Measurements from ENCODE around the gene PPP4R4. TPM values are rescaled to one million over a fixed set of nuclear protein-coding genes. Genes with fewer than 3 reads are reported as not detected.

PPP4R4 gene
- total RNA-seq, 4 donors from 2014 or later = 0.25 to 2.0 (median 1.1) TPM

- no peak for DNase-seq (ENCODE audit: low spot score)
Measured at GRCh38 chr14:94307410-94307992, 133.4 kb downstream of the PPP4R4 start.

GRCh38 chr14:94309721-94310120 is 135.6 kb downstream of the PPP4R4 start:
- no peak for ATAC-seq (ENCODE audit: low FRiP score)
- no peak for TF ChIP-seq CTCF (IDR thresholded peaks at IDR 0.05)
- no peak for DNase-seq (ENCODE audit: low spot score)

More at GRCh38 chr14:94307410-94307992, 133.4 kb downstream of the PPP4R4 start:
- no peak for ATAC-seq (ENCODE audit: low FRiP score)
- TF ChIP-seq CTCF (IDR thresholded peaks at IDR 0.05) = no peak

- DNase-seq (ENCODE audit: low spot score) (no peak), ATAC-seq (ENCODE audit: low FRiP score) (no peak)
- no peak for TF ChIP-seq CTCF (IDR thresholded peaks at IDR 0.05)
Measured at GRCh38 chr14:94310248-94310647, 136.1 kb downstream of the PPP4R4 start.

GRCh38 chr14:94312481-94313246 is 138.5 kb downstream of the PPP4R4 start:
- DNase-seq (ENCODE audit: low spot score) = no peak
- TF ChIP-seq CTCF (IDR thresholded peaks at IDR 0.05) = no peak
- ATAC-seq (ENCODE audit: low FRiP score) = no peak

- ATAC-seq (ENCODE audit: low FRiP score) (no peak), DNase-seq (ENCODE audit: low spot score) (no peak)
- no peak for TF ChIP-seq CTCF (IDR thresholded peaks at IDR 0.05)
Measured at GRCh38 chr14:94313991-94314655, 140.0 kb downstream of the PPP4R4 start.

- no peak for TF ChIP-seq CTCF (IDR thresholded peaks at IDR 0.05)
Measured at GRCh38 chr14:94314890-94315289, 140.8 kb downstream of the PPP4R4 start.

More at GRCh38 chr14:94314890-94315289, 140.8 kb downstream of the PPP4R4 start:
- DNase-seq (ENCODE audit: low spot score) = no peak
- no peak for ATAC-seq (ENCODE audit: low FRiP score)

Measured in omental fat pad (tissue), 4 donors.